HepG2 (cell line): ENCODE measurements around the gene NUAK1. TPM values are rescaled to one million over a fixed set of nuclear protein-coding genes. Genes with fewer than 3 reads are reported as not detected.

Experiments used
- ATAC-seq: fragments of 200-7000 bp; cut with Tn5 transposase; 3 replicates; pipeline ENCODE4 v1.9.1; 2020; ENCODE audit warnings: mild to moderate bottlenecking, moderate library complexity
- BruUV-seq: library from RNA; stranded (reverse); fragments of 400-500 nt; replicated peaks from 2 replicates; lab custom pipeline; 2021; lab: Mats Ljungman, UMichigan
- CTCF ChIA-PET: fragments of 300-600 bp; formaldehyde crosslinking; extraction: SDS; loops from one replicate; lab custom pipeline; 2021; ENCODE audit warnings: low total read pairs, inconsistent platforms, low intra/inter-chr PET ratio; lab: Yijun Ruan, JAX
- POLR2A ChIA-PET: fragments of 350-600 bp; sonication (Branson Sonifier 250); formaldehyde crosslinking; loops from one replicate; lab custom pipeline; 2020; ENCODE audit warnings: antibody characterized with exemption, inconsistent platforms; lab: Yijun Ruan, JAX
- DNase-seq: peaks from one replicate; pipeline ENCODE4 v3.0.0-alpha.2; 2015; ENCODE audit warnings: low spot score
- FAIRE-seq: peaks from 3 replicates; lab custom pipeline; 2011; peaks lifted over from hg19 to GRCh38; lab: Jason Lieb, UNC
- H2AFZ ChIP-seq: one replicate; pipeline ENCODE4 v1.6.1; 2011; ENCODE audit warnings: low read length, inconsistent platforms
- H3K27ac ChIP-seq: fragments of 300-600 bp; 3 replicates; pipeline ENCODE4 v1.8.0; 2011; ENCODE audit warnings: mixed run types, mild to moderate bottlenecking, mixed read lengths, low read length, inconsistent platforms; ENCODE audit not compliant: insufficient read depth; ENCODE audit errors: extremely low read length
- H3K27me3 ChIP-seq, 2 experiments: fragments of 200-600 bp in 1 of 2; 2 replicates in 1 of 2; 3 replicates in 1 of 2; pipeline versions ENCODE4 v1.6.0 to v1.8.0; 2011; ENCODE audit warnings: low read length in 2 of 2, mild to moderate bottlenecking in 2 of 2, moderate library complexity in 2 of 2, inconsistent platforms in 1 of 2; ENCODE audit not compliant: insufficient read depth in 2 of 2, control insufficient read depth in 1 of 2
- H3K36me3 ChIP-seq, 2 experiments: fragments of 200-600 bp in 1 of 2; replicated peaks in 1 of 2; 2 replicates in 1 of 2; 3 replicates in 1 of 2; pipeline versions ENCODE4 v1.5.1 to v1.8.0; 2011; ENCODE audit warnings: low read length in 2 of 2, inconsistent platforms in 1 of 2; ENCODE audit not compliant: insufficient read depth in 2 of 2, control insufficient read depth in 1 of 2
- H3K4me1 ChIP-seq: 2 replicates; pipeline ENCODE4 v1.5.1; 2012; ENCODE audit warnings: low read length, inconsistent platforms; ENCODE audit not compliant: insufficient read depth
- H3K4me2 ChIP-seq: 2 replicates; pipeline ENCODE4 v1.6.0; 2011; ENCODE audit warnings: low read depth, low read length, inconsistent platforms
- H3K4me3 ChIP-seq, 3 experiments: fragments of 200-600 bp in 1 of 3; sonication (generic), shearing (Covaris generic) in 1 of 3; replicated peaks in 1 of 3; 2 replicates each; pipeline ENCODE4 v1.5.1; 2011 to 2016; ENCODE audit warnings: low read length in 3 of 3, inconsistent platforms in 2 of 3, low read depth in 2 of 3, mild to moderate bottlenecking in 2 of 3, control low read depth in 1 of 3, mixed read lengths in 1 of 3; ENCODE audit not compliant: insufficient read depth in 1 of 3
- H3K79me2 ChIP-seq: one replicate; pipeline ENCODE4 v1.6.1; 2011; ENCODE audit warnings: low read length, inconsistent platforms; ENCODE audit not compliant: insufficient read depth
- H3K9ac ChIP-seq: 2 replicates; pipeline ENCODE4 v1.6.0; 2011; ENCODE audit warnings: mild to moderate bottlenecking, low read depth, low read length, inconsistent platforms; ENCODE audit not compliant: insufficient read depth
- H3K9me3 ChIP-seq: 2 replicates; pipeline ENCODE4 v1.5.1; 2012; ENCODE audit warnings: mild to moderate bottlenecking, low read length
- H4K20me1 ChIP-seq: 2 replicates; pipeline ENCODE4 v1.6.0; 2011; ENCODE audit warnings: inconsistent platforms, mild to moderate bottlenecking, low read length, moderate library complexity; ENCODE audit not compliant: insufficient read depth
- ATF2 ChIP-seq: sonication (generic); formaldehyde crosslinking; IDR thresholded peaks from 2 replicates; pipeline ENCODE4 v1.4.0; 2020; ENCODE audit warnings: missing genetic modification reagents
- CBX2 ChIP-seq, 2 experiments: fragments of 200-600 bp in 1 of 2; sonication (generic); formaldehyde crosslinking in 1 of 2; IDR thresholded peaks; 2 replicates each; pipeline versions ENCODE4 v1.7.0 to v1.8.1; 2018 to 2022; ENCODE audit warnings: low read depth in 2 of 2, low read length in 1 of 2, mild to moderate bottlenecking in 1 of 2, missing genetic modification reagents in 1 of 2
- FIP1L1 ChIP-seq: fragments of 200-400 bp; formaldehyde crosslinking; IDR thresholded peaks from 2 replicates; pipeline ENCODE4 v1.6.1; 2018; ENCODE audit warnings: low read depth, mild to moderate bottlenecking, low read length, moderate library complexity, borderline replicate concordance; ENCODE audit not compliant: insufficient read depth
- GTF2F1 ChIP-seq: fragments of 150-350 bp; IDR thresholded peaks from 2 replicates; pipeline ENCODE4 v1.6.1; 2014; ENCODE audit warnings: low read length
- MAFK ChIP-seq, 2 experiments: IDR thresholded peaks in 1 of 2; conservative IDR thresholded peaks in 1 of 2; 2 replicates each; pipeline ENCODE4 v1.6.1; 2011; ENCODE audit warnings: improper control_type of control experiment in 2 of 2, low read length in 2 of 2
- NR2F2 ChIP-seq: IDR thresholded peaks from 2 replicates; pipeline ENCODE4 v1.6.1; 2012; ENCODE audit warnings: low read depth, inconsistent platforms, borderline replicate concordance
- ONECUT2 ChIP-seq: sonication (generic); formaldehyde crosslinking; IDR thresholded peaks from 2 replicates; pipeline ENCODE4 v1.4.0; 2020; ENCODE audit warnings: missing genetic modification reagents
- PAWR ChIP-seq: sonication (generic); formaldehyde crosslinking; IDR thresholded peaks from 2 replicates; pipeline ENCODE4 v1.4.0; 2020; ENCODE audit warnings: missing genetic modification reagents, mild to moderate bottlenecking, borderline replicate concordance
- RAD21 ChIP-seq: fragments of 450-650 bp; formaldehyde crosslinking; IDR thresholded peaks from 2 replicates; pipeline ENCODE4 v1.5.0; 2020; ENCODE audit warnings: mild to moderate bottlenecking
- TRIM24 ChIP-seq: sonication (generic); formaldehyde crosslinking; IDR thresholded peaks from 2 replicates; pipeline ENCODE4 v1.8.0; 2022; ENCODE audit warnings: mild to moderate bottlenecking, missing genetic modification reagents
- ZBTB20 ChIP-seq: sonication (generic); formaldehyde crosslinking; IDR thresholded peaks from 2 replicates; pipeline ENCODE4 v1.8.1; 2023; ENCODE audit warnings: missing genetic modification reagents, low read depth, mild to moderate bottlenecking, borderline replicate concordance
- ZNF281 ChIP-seq: sonication (generic); formaldehyde crosslinking; IDR thresholded peaks from 2 replicates; pipeline ENCODE4 v1.4.0; 2020; ENCODE audit warnings: missing genetic modification reagents, borderline replicate concordance
- ZNF605 ChIP-seq: sonication (generic); formaldehyde crosslinking; IDR thresholded peaks from 2 replicates; pipeline ENCODE4 v1.8.0; 2022; ENCODE audit warnings: mild to moderate bottlenecking, missing genetic modification reagents
- ZNF841 ChIP-seq: sonication (generic); formaldehyde crosslinking; IDR thresholded peaks from 2 replicates; pipeline ENCODE4 v1.8.1; 2023; ENCODE audit warnings: missing genetic modification reagents, borderline replicate concordance
- ZNF891 ChIP-seq: sonication (generic); formaldehyde crosslinking; IDR thresholded peaks from 2 replicates; pipeline ENCODE4 v1.5.0; 2020; ENCODE audit warnings: mild to moderate bottlenecking, missing genetic modification reagents
- WGBS: methylation state at CpG from one replicate; pipeline ENCODE4 v1.1.6; 2017; ENCODE audit warnings: low lambda C conversion rate; 5-methylcytosine and 5-hydroxymethylcytosine counted together
- in situ Hi-C: cut with HindIII; loops from 2 replicates; pipeline ENCODE4 v1.10.0; 2017; ENCODE audit warnings: low pct_unique_long_range_greater_than_20kb; ENCODE audit not compliant: extremely low pct_ligation_motif_present
- intact Hi-C: fragments of 100-400 bp; cut with micrococcal nuclease; formaldehyde crosslinking; loops from one replicate; pipeline ENCODE4 v1.10.0; 2022; ENCODE audit not compliant: unreplicated experiment
- polyA plus RNA-seq, 8 experiments: library from polyadenylated mRNA; depleted of rRNA in 3 of 8; stranded (reverse) in 7 of 8; unstranded in 1 of 8; fragments of >200 nt; fragmentation: Illumina TruSeq in 4 of 8; extraction: Trizol in 4 of 8; gene quantifications; 2 replicates each; pipeline versions ENCODE4 v1.2.1 to v1.2.3, GENCODE V29; 2011 to 2016; ENCODE audit warnings: low read depth in 4 of 8, missing spikeins in 1 of 8, mixed read lengths in 1 of 8; ENCODE audit not compliant: insufficient read depth in 1 of 8
- total RNA-seq, 5 experiments: library from RNA; depleted of rRNA; stranded (reverse); fragments of >200 nt; fragmentation: Illumina TruSeq; extraction: Trizol; gene quantifications; 2 replicates each; pipeline ENCODE4 v1.2.3, GENCODE V29; 2016; ENCODE audit warnings: low read depth in 1 of 5
- TF ChIP-seq, protein P1 (sequence below): sonication (generic); formaldehyde crosslinking; IDR thresholded peaks from 2 replicates; pipeline ENCODE4 v1.4.0; 2020; ENCODE audit warnings: mild to moderate bottlenecking, missing genetic modification reagents

NUAK1 gene
- total and polyA plus RNA-seq, 2 of the 13 experiments (the other 11 are each of a cell fraction or from before 2014, with no cell fraction given): 1.7 to 1.9 TPM

GRCh38 chr12:106106061-106106566 is 32.6 kb downstream of the NUAK1 start:
- ATAC-seq (no peak), DNase-seq (no peak), FAIRE-seq (no peak)
- Histone ChIP-seq H3K4me2 (no peak overlapping the region), H3K36me3 (no peaks in the 10 kb centered on the region; a peak in 1 of 5 replicates), H3K9ac (no peak overlapping the region), H3K4me3 (no peak overlapping the region), H2AFZ (no peak overlapping the region), H3K27me3 (no peaks in the 10 kb centered on the region), H3K27ac (no peak overlapping the region), H3K9me3 (no peaks in the 10 kb centered on the region), H3K4me1 (peaks cover 52% of the 10 kb centered on the region), H3K79me2 (no peaks in the 10 kb centered on the region), H4K20me1 (no peaks in the 10 kb centered on the region)
- in situ Hi-C loops: no loop called here
- no TSS peak for BruUV-seq
- POLR2A ChIA-PET: no interaction called here
- WGBS: 80% methylated on average over 4 of the region's 4 CpGs
- TF ChIP-seq ZNF891 (CRISPR knock-in tag) (no peak), ATF2 (no peak), CBX2 (IDR thresholded peaks at IDR 0.05; ENCODE audit: low read depth, low read length) (no peak), CBX2 (CRISPR knock-in tag; IDR thresholded peaks at IDR 0.05; ENCODE audit: low read depth) (no peak), ZNF605 (CRISPR knock-in tag) (no peak), ONECUT2 (CRISPR knock-in tag) (no peak), NR2F2 (no peak), GTF2F1 (no peak), RAD21 (CRISPR knock-in tag) (no peak), TRIM24 (CRISPR knock-in tag) (no peak), ZBTB20 (CRISPR knock-in tag) (no peak), ZNF281 (CRISPR knock-in tag) (no peak), ZNF841 (no peak), PAWR (CRISPR knock-in tag) (no peak), MAFK (conservative IDR thresholded peaks at IDR 0.05 in 1 of 2, IDR thresholded peaks at IDR 0.05 in 1 of 2; ENCODE audit: low read length in 2 of 2) (no peak), FIP1L1 (no peak)
- TF ChIP-seq, protein P1, sequence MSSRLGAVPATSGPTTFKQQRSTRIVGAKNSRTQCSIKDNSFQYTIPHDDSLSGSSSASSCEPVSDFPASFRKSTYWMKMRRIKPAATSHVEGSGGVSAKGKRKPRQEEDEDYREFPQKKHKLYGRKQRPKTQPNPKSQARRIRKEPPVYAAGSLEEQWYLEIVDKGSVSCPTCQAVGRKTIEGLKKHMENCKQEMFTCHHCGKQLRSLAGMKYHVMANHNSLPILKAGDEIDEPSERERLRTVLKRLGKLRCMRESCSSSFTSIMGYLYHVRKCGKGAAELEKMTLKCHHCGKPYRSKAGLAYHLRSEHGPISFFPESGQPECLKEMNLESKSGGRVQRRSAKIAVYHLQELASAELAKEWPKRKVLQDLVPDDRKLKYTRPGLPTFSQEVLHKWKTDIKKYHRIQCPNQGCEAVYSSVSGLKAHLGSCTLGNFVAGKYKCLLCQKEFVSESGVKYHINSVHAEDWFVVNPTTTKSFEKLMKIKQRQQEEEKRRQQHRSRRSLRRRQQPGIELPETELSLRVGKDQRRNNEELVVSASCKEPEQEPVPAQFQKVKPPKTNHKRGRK (CRISPR knock-in tag): no peak
- CTCF ChIA-PET: no interaction called here
- intact Hi-C loops: no loop called here
